OCI-LY7 (cell line): ENCODE results near the gene ENTPD6. TPM values are rescaled to one million over a fixed set of nuclear protein-coding genes. Genes with fewer than 3 reads are reported as not detected.

Experiments
- BruUV-seq: library from RNA; stranded (reverse); fragments of 400-500 nt; replicated peaks from 2 replicates; lab custom pipeline; 2021; lab: Mats Ljungman, UMichigan
- CTCF ChIA-PET: fragments of 300-600 bp; sonication (Branson Sonifier 250); formaldehyde crosslinking; loops from one replicate; lab custom pipeline; 2022; ENCODE audit warnings: antibody characterized with exemption; ENCODE audit not compliant: unreplicated experiment; lab: Charles Lee
- POLR2A ChIA-PET: fragments of 300-600 bp; sonication (Branson Sonifier 250); formaldehyde crosslinking; loops from one replicate; lab custom pipeline; 2022; ENCODE audit warnings: antibody characterized with exemption; lab: Charles Lee
- DNase-seq: peaks from one replicate; pipeline ENCODE4 v3.0.0-alpha.2; 2015; ENCODE audit warnings: low spot score
- H2AFZ ChIP-seq: fragments of 200-600 bp; sonication (generic), shearing (Covaris generic); 2 replicates; pipeline ENCODE4 v1.6.1; 2014; ENCODE audit warnings: mild to moderate bottlenecking, antibody characterized with exemption, low read length, moderate library complexity
- H3K27ac ChIP-seq: fragments of 200-600 bp; sonication (generic); 2 replicates; pipeline ENCODE4 v1.5.1; 2014; ENCODE audit warnings: mixed run types, low read depth, mild to moderate bottlenecking, moderate library complexity, low read length, inconsistent platforms; ENCODE audit not compliant: poor library complexity, severe bottlenecking
- H3K36me3 ChIP-seq: fragments of 200-600 bp; sonication (generic); 2 replicates; pipeline ENCODE4 v1.6.1; 2014; ENCODE audit warnings: mild to moderate bottlenecking, antibody characterized with exemption, low read length, moderate library complexity, mixed read lengths; ENCODE audit not compliant: insufficient read depth
- H3K4me1 ChIP-seq: fragments of 200-600 bp; sonication (generic); 2 replicates; pipeline ENCODE4 v1.5.1; 2014; ENCODE audit warnings: mild to moderate bottlenecking, low read length; ENCODE audit not compliant: insufficient read depth, poor library complexity, severe bottlenecking
- H3K4me2 ChIP-seq: fragments of 200-600 bp; sonication (generic); 2 replicates; pipeline ENCODE4 v1.6.1; 2014; ENCODE audit warnings: mild to moderate bottlenecking, low read length
- H3K4me3 ChIP-seq: fragments of 200-600 bp; sonication (generic); 2 replicates; pipeline ENCODE4 v1.5.1; 2014; ENCODE audit warnings: mild to moderate bottlenecking, low read depth, low read length; ENCODE audit not compliant: poor library complexity, severe bottlenecking
- H3K79me2 ChIP-seq: fragments of 200-600 bp; sonication (generic); 2 replicates; pipeline ENCODE4 v1.6.1; 2016; ENCODE audit warnings: low read depth, mild to moderate bottlenecking, low read length, moderate library complexity, mixed read lengths; ENCODE audit not compliant: insufficient read depth
- H3K9me2 ChIP-seq: fragments of 200-600 bp; sonication (generic); 2 replicates; pipeline ENCODE4 v1.6.1; 2016; ENCODE audit warnings: mild to moderate bottlenecking, low read length, mixed read lengths; ENCODE audit not compliant: insufficient read depth
- H3K9me3 ChIP-seq: fragments of 200-600 bp; sonication (generic); 2 replicates; pipeline ENCODE4 v1.6.1; 2014; ENCODE audit warnings: mild to moderate bottlenecking, mixed run types, low read length, mixed read lengths
- H4K20me1 ChIP-seq: fragments of 200-600 bp; sonication (generic); 2 replicates; pipeline ENCODE4 v1.6.1; 2014; ENCODE audit warnings: mild to moderate bottlenecking, antibody characterized with exemption, low read length, moderate library complexity, mixed read lengths; ENCODE audit not compliant: insufficient read depth
- CTCF ChIP-seq: fragments of 200-600 bp; sonication (generic); conservative IDR thresholded peaks from 2 replicates; pipeline ENCODE4 v1.5.1; 2014; ENCODE audit warnings: mild to moderate bottlenecking, antibody characterized with exemption, low read length, moderate library complexity, mixed read lengths
- EZH2phosphoT487 ChIP-seq: fragments of 200-600 bp; sonication (generic); IDR thresholded peaks from 2 replicates; pipeline ENCODE4 v1.6.1; 2018; ENCODE audit warnings: low read depth, borderline replicate concordance, mild to moderate bottlenecking, mixed run types, antibody characterized with exemption, low read length, moderate library complexity, mixed read lengths
- intact Hi-C: fragments of 100-400 bp; cut with micrococcal nuclease; formaldehyde crosslinking; loops from one replicate; pipeline ENCODE4 v1.10.0; 2022; ENCODE audit not compliant: unreplicated experiment
- total RNA-seq, 2 experiments: library from RNA; depleted of rRNA in 1 of 2; stranded (reverse); fragments of >200 nt in 1 of 2; shearing (Covaris generic) in 1 of 2; gene quantifications; 2 replicates each; pipeline ENCODE4 v1.2.3, GENCODE V29; 2014 to 2022

The ENTPD6 gene
- total RNA-seq, 2 experiments from 2014 or later: 4.2 TPM; not detected in 1

DNA sequence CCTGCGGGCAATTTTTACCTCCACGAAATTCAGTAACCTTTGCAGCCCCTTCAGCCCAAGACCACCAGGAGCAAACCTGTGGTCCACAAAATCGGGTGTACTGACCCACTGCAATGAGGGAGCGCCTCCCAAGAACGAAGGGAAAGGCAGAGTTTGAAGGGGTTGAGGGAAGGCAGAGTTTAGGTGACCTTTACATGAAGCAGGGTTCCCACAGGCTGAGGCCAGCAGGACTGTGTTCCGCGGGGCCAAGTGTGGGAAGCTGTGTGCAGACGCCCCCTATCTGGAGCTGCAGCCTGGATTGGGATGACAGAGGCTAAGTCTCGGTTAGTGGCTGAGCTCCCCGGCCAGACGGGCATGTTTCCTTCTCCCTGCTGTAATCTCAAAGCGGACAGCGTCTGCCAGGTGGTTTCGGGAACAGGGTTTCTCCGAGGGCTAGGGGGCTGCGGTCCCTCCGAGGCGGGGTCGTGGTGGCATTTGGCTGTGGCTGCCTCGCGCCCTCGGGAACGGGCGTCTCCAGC lies 51.5 kb downstream of the ENTPD6 start:
- Histone ChIP-seq H3K27ac (no peak overlapping the region), H3K9me2 (no peaks in the 10 kb centered on the region), H3K9me3 (peaks cover 9% of the 10 kb centered on the region; the same call in 1 of the 2 replicates), H4K20me1 (peaks cover 10% of the 10 kb centered on the region; the same call in 1 of the 2 replicates), H3K4me1 (peaks cover 38% of the 10 kb centered on the region), H3K79me2 (no peaks in the 10 kb centered on the region), H3K4me2 (peak overlapping the region; percentile 87), H2AFZ (0 out of 2 replicates have a peak overlapping the region, but pooled peaks have one; percentile 30), H3K36me3 (no peaks in the 10 kb centered on the region), H3K4me3 (peak overlapping the region; percentile 80)
- peak; percentile 6 for DNase-seq
- POLR2A ChIA-PET: interaction anchor here (0.6 to 1.6 kb wide), 3 partner anchors 24 to 161 kb away, joined by 3 to 4 read pairs (median 4); partner anchors contain the start of gene GINS1
- CTCF ChIA-PET: no interaction called here
- intact Hi-C loops: loop anchor here (1.0 to 5.0 kb wide), 4 partner anchors 34 to 255 kb away; partner anchors contain the start of genes ABHD12, APMAP and GINS1
- no TSS peak for BruUV-seq
- TF ChIP-seq CTCF (peak; percentile 54), EZH2phosphoT487 (no peak)

DNA sequence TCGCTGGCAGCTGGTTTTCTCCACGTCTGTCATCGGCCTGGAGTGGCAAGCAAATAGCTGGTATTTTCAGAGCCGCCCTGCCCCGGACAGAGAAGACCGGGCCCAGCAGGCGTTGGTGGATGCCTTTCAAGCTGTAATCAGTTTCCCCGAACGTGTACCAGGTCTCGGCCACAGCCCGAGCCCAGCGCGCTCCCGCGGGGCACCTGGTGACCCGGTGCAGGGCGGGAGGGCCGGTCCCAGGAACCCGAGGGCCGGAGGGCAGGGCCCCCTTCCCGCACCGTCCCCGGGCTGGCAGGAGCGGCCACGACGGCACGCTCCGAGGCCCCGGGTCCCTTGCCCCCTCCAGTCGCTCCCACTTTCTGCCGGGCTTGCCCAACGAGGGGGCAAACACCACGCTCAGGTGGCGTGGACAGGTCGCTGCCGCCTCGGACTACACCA lies 52.0 kb downstream of the ENTPD6 start:
- Histone ChIP-seq H3K9me3 (peaks cover 9% of the 10 kb centered on the region; the same call in 1 of the 2 replicates), H2AFZ (peak overlapping the region; percentile 30; the same call in 1 of the 2 replicates), H3K79me2 (no peaks in the 10 kb centered on the region), H3K36me3 (no peaks in the 10 kb centered on the region), H4K20me1 (peaks cover 13% of the 10 kb centered on the region; the same call in 1 of the 2 replicates), H3K9me2 (no peaks in the 10 kb centered on the region), H3K4me1 (peaks cover 38% of the 10 kb centered on the region), H3K27ac (no peak overlapping the region), H3K4me2 (peak overlapping the region; percentile 87), H3K4me3 (peak overlapping the region; percentile 80)
- intact Hi-C loops: loop anchor here (5.0 kb wide), 3 partner anchors 145 to 255 kb away; partner anchors contain the start of genes ABHD12, APMAP and GINS1
- TF ChIP-seq CTCF (no peak), EZH2phosphoT487 (no peak)
- no TSS peak for BruUV-seq
- ChIA-PET POLR2A (interaction anchor here (0.5 to 1.0 kb wide), 4 partner anchors 10 to 329 kb away, joined by 3 to 4 read pairs (median 3); partner anchors contain the start of gene GINS1), CTCF (no interaction called here)
- DNase-seq: no peak
